SU-DHL-6 (cell line): ENCODE measurements around the gene UEVLD.

Experiments used
- H2AFZ ChIP-seq: fragments of 200-600 bp; sonication (generic); 2 replicates; pipeline ENCODE4 v1.6.1; 2014; ENCODE audit warnings: low read depth, mild to moderate bottlenecking, moderate library complexity, mixed read lengths, antibody characterized with exemption, low read length; ENCODE audit not compliant: severe bottlenecking
- H3F3A ChIP-seq: fragments of 200-600 bp; shearing (Covaris generic); 2 replicates; pipeline ENCODE4 v1.6.0; 2016; ENCODE audit warnings: antibody characterized with exemption, mild to moderate bottlenecking; ENCODE audit not compliant: insufficient read depth
- H3K27ac ChIP-seq: fragments of 200-600 bp; sonication (generic); 2 replicates; pipeline ENCODE4 v1.5.1; 2016; ENCODE audit warnings: low read depth, mild to moderate bottlenecking, low read length, moderate library complexity, mixed read lengths
- H3K27me3 ChIP-seq: fragments of 200-600 bp; sonication (generic), shearing (Covaris generic); 2 replicates; pipeline ENCODE4 v1.6.0; 2014; ENCODE audit warnings: mild to moderate bottlenecking, low read length
- H3K36me3 ChIP-seq: fragments of 200-600 bp; sonication (generic); 2 replicates; pipeline ENCODE4 v1.6.1; 2014; ENCODE audit warnings: mild to moderate bottlenecking, low read length, mixed read lengths
- H3K4me2 ChIP-seq: fragments of 300-600, 200-600 bp; shearing (Covaris generic), sonication (generic); 2 replicates; pipeline ENCODE4 v1.6.0; 2014; ENCODE audit warnings: low read length, low read depth, mild to moderate bottlenecking; ENCODE audit not compliant: poor library complexity, severe bottlenecking
- H3K4me3 ChIP-seq: fragments of 200-600 bp; sonication (generic); 2 replicates; pipeline ENCODE4 v1.5.1; 2014; ENCODE audit warnings: antibody characterized with exemption, low read length, mild to moderate bottlenecking, mixed read lengths; ENCODE audit not compliant: insufficient read depth, poor library complexity, severe bottlenecking
- H3K79me2 ChIP-seq: fragments of 200-600 bp; sonication (generic); 2 replicates; pipeline ENCODE4 v1.6.1; 2014; ENCODE audit warnings: mild to moderate bottlenecking, low read length, moderate library complexity; ENCODE audit not compliant: insufficient read depth
- H3K9ac ChIP-seq: fragments of 200-600 bp; sonication (generic); 2 replicates; pipeline ENCODE4 v1.7.0; 2014; ENCODE audit warnings: mild to moderate bottlenecking, low read length
- H3K9me2 ChIP-seq: fragments of 200-600 bp; sonication (generic); replicated peaks from 2 replicates; pipeline ENCODE4 v1.6.1; 2014; ENCODE audit warnings: low read length; ENCODE audit not compliant: insufficient read depth
- H3K9me3 ChIP-seq: fragments of 200-600 bp; sonication (generic); 2 replicates; pipeline ENCODE4 v1.6.1; 2014; ENCODE audit warnings: low read length, mixed read lengths; ENCODE audit not compliant: insufficient read depth
- H4K20me1 ChIP-seq: fragments of 200-600 bp; sonication (generic); 2 replicates; pipeline ENCODE4 v1.6.1; 2014; ENCODE audit warnings: low read depth, mild to moderate bottlenecking, antibody characterized with exemption, low read length, moderate library complexity, mixed read lengths
- EZH2phosphoT487 ChIP-seq: fragments of 200-600 bp; sonication (generic), shearing (Covaris generic); conservative IDR thresholded peaks from 2 replicates; pipeline ENCODE4 v1.6.1; 2018; ENCODE audit warnings: mild to moderate bottlenecking, antibody characterized with exemption, low read length, moderate library complexity, mixed read lengths
- TF ChIP-seq, protein P1 (sequence below): fragments of 200-600 bp; sonication (generic); IDR thresholded peaks from one replicate; pipeline ENCODE4 v1.5.1; 2017; ENCODE audit warnings: antibody characterized with exemption, mild to moderate bottlenecking, low read length, moderate library complexity; ENCODE audit not compliant: insufficient read depth, poor library complexity, severe bottlenecking

Gene UEVLD

DNA sequence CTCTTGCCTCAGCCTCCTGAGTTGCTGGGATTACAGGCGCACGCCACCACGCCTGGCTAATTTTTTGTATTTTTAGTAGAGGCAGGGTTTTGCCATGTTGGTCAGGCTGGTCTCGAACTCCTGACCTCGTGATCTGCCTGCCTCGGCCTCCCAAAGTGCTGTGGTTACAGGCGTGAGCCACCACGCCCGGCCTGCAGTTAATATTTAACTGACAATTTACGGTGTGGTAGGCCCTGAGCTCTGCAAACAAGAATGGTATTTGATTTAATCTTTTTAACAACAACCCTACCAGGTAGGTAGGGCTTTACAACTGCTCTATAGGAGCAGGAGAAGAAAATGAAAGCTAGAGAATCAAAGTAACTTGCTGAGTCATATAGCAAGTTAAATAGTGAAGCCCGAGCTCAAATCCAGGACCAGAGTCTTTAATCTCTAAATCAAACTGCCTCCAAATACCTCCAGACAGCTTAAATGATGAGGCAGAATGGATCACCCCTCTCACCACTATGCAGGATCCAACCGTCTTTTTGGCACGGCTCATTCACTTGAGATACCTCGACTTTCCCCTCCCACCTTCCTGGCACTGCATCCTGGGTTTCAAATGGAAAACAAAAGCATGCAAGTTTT is 9.4 kb downstream of the UEVLD start:
- Histone ChIP-seq H3K9me3 (no peaks in the 10 kb centered on the region), H3K36me3 (no peaks in the 10 kb centered on the region), H3K4me2 (no peak overlapping the region), H3F3A (no peaks in the 10 kb centered on the region), H3K4me3 (no peak overlapping the region), H3K9me2 (no peaks in the 10 kb centered on the region), H3K27me3 (no peaks in the 10 kb centered on the region), H3K27ac (no peak overlapping the region), H2AFZ (no peak overlapping the region), H4K20me1 (no peaks in the 10 kb centered on the region), H3K9ac (no peak overlapping the region), H3K79me2 (no peaks in the 10 kb centered on the region)
- TF ChIP-seq, protein P1, sequence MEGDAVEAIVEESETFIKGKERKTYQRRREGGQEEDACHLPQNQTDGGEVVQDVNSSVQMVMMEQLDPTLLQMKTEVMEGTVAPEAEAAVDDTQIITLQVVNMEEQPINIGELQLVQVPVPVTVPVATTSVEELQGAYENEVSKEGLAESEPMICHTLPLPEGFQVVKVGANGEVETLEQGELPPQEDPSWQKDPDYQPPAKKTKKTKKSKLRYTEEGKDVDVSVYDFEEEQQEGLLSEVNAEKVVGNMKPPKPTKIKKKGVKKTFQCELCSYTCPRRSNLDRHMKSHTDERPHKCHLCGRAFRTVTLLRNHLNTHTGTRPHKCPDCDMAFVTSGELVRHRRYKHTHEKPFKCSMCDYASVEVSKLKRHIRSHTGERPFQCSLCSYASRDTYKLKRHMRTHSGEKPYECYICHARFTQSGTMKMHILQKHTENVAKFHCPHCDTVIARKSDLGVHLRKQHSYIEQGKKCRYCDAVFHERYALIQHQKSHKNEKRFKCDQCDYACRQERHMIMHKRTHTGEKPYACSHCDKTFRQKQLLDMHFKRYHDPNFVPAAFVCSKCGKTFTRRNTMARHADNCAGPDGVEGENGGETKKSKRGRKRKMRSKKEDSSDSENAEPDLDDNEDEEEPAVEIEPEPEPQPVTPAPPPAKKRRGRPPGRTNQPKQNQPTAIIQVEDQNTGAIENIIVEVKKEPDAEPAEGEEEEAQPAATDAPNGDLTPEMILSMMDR: no peak
- TF ChIP-seq EZH2phosphoT487: no peak

DNA sequence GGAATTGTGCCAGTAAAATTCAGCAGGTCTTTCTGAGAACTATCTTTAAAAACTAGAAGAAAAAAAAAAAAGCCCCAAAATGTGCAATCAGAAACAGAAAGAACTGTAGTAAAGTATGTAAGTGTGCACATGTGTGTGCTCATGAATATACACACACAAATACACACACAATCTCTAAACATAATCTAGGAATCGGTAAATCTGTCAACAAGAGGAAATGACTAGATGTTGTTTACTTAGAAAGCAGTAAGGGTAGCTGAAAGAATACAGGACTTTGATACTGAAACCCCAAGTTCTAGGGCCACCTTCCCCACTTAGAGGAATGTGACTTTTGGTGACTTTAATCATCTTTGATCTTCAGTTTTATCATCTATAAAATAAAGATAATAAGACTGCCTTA is 13.2 kb downstream of the UEVLD start:
- Histone ChIP-seq H3K27me3 (no peaks in the 10 kb centered on the region), H3K36me3 (no peaks in the 10 kb centered on the region), H3K9me3 (no peaks in the 10 kb centered on the region), H4K20me1 (no peaks in the 10 kb centered on the region), H3K4me2 (no peak overlapping the region), H3K27ac (no peak overlapping the region), H3K4me3 (no peak overlapping the region), H3K9ac (no peak overlapping the region), H2AFZ (no peak overlapping the region), H3F3A (no peaks in the 10 kb centered on the region), H3K9me2 (no peaks in the 10 kb centered on the region), H3K79me2 (no peaks in the 10 kb centered on the region)
- TF ChIP-seq, protein P1: no peak
- no peak for TF ChIP-seq EZH2phosphoT487

DNA sequence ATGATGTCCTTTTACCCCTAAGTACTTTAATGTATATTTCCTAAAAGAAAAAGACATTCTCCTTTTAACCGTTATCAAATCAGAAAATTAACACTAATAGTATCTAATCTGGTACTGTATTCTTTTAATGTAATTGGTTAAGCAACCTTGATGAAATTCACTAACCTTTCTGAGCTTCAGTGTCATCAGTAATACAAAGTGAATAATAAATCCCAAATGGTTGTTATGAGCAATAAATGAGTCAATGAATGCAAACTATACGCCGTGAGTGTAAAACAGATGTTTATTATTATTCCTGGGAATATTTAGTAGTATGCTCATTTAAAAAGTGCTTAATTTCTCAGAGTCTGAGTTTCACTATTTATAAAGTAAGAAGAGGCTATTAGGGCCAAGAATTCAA is 21.5 kb downstream of the UEVLD start:
- Histone ChIP-seq H3K9me3 (no peaks in the 10 kb centered on the region), H3K4me2 (no peak overlapping the region), H3K36me3 (no peaks in the 10 kb centered on the region), H3K27ac (no peak overlapping the region), H3K27me3 (no peaks in the 10 kb centered on the region), H4K20me1 (no peaks in the 10 kb centered on the region), H3F3A (no peaks in the 10 kb centered on the region), H2AFZ (no peak overlapping the region), H3K4me3 (no peak overlapping the region), H3K79me2 (no peaks in the 10 kb centered on the region), H3K9me2 (no peaks in the 10 kb centered on the region), H3K9ac (no peak overlapping the region)
- TF ChIP-seq, protein P1: no peak
- no peak for TF ChIP-seq EZH2phosphoT487
